Measurements from ENCODE around the gene TP53AIP1.
A peak's percentile ranks its signal among the peaks of the same experiment; 100 is the strongest.

Gene TP53AIP1

GRCh38 chr11:128886406-128887124, 56.1 kb downstream of the TP53AIP1 start:
- DNase-seq, result peak; percentile 19

Measured in DMS153 (cell line).